ENCODE results near the gene C1orf35.
A peak's percentile ranks its signal among the peaks of the same experiment; 100 is the strongest.
"Not testable (repeated sequence)": the region's sequence is repeated elsewhere in the genome, so short reads cannot be mapped to it uniquely, and the experiment has no call there.

The C1orf35 gene

GRCh38 chr1:228142155-228142691 lies 39.1 kb upstream of the C1orf35 start:
- no peak for DNase-seq

GRCh38 chr1:228141226-228142044 lies 38.3 kb upstream of the C1orf35 start:
- no peak for DNase-seq

- DNase-seq: no peak
These were observed 37.6 kb upstream of the C1orf35 start for GRCh38 chr1:228140724-228141225.

DNA sequence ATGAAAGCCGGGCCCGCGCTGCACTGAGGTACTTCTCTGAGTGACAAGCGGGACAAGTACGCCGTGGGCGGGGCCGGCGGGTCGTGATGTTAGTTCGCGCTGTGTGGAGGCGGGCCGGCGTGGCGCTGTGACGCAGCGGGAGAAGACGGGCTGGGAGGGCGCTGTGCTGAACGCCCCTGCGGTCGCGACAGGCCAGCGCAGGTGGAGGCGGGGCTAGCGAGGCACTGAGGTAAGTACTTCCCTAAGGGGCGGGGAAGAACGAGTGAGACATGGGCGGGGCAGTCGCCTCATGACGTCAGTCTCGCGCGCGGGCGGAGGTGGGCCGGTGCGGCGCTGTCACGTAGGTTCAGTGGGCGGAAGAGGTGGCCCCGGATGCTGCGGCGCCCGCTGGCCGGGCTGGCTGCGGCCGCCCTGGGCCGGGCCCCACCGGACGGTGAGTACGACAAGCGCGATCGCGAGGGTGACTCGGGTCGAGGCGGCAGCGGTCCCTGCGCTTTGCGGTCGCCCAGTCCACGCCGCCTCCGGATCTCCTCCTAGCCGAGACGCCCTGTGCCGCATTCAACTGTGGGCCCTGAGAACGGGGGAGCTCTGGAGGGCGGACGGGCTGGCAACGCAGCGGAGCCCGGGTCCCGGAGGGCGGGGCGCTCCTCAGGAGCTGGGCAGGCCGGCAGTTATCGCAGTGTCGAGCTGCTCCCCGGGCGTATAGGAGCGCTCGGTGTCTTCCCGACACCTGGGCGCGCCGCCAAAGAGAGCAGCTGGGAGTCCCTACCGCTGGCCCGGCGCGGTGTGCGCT lies 37.0 kb upstream of the C1orf35 start, which contains the start of gene GUK1:
TSS of gene GUK1 (plus strand) at position 349 of the 793 bp plus-strand sequence. CDS start at position 373, 24 bp downstream.
- DNase-seq: peak; percentile 99

DNA sequence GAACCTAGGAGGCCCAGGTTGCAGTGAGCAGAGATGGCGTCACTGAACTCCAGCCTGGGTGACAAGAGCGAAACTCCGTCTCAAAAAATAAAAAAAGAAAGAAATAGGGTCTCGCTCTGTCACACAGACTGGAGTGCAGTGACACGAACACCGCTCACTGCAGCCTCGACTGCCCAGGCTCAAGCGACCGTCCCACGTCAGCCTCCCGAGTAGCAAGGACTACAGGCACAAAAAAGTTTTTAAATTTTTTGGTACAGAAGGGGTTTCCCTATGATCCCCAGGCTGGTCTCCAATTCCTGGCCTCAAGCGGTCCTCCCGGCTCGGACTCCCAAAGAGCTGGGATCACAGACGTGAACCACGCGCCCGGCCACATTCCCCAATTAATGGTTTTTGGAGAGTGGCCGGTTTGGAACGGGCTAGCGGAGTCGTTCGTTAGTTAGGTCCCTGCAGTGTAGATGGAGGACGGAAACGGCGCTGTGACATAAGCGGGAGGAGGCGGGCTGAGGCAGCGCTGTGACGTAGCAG lies 36.3 kb upstream of the C1orf35 start:
- no peak for DNase-seq

DNA sequence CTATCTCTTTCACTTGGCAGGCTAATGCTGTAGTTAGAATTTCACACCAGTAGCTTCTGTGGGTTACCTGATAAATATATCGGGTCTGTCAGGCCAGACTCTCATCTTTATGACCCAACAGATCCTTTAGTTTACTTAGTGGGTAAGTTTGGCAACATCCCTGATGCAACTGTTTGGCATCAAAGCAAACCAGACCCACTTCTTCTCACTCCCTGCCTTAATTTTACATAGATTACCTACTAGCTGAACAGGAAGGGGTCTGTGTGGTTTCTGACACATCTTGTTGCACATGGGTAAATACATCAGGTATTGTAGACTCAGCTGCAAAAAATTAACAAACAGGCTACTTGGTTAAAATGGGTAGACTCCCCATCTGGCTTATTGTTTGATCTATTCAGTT lies 33.8 kb upstream of the C1orf35 start:
- no peak for DNase-seq

DNA sequence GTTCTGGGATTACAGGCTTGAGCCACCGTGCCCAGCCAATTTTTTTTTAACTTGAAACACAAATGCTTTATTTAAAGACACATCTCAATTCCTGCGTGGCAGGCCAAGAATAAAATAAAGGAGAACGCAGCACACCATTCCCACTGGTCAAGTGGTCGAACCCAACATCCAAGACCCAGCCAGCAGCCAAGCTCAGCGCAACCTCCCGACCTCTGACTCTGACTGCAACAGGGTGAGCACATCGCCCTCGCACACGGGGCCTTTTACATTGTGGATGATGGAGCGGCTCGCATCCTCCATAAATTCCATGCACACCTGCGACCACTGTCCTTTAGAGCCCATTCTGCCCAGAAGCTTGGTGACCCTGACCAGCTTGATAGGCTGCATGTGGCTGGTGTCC lies 31.5 kb upstream of the C1orf35 start:
- no peak for DNase-seq

DNA sequence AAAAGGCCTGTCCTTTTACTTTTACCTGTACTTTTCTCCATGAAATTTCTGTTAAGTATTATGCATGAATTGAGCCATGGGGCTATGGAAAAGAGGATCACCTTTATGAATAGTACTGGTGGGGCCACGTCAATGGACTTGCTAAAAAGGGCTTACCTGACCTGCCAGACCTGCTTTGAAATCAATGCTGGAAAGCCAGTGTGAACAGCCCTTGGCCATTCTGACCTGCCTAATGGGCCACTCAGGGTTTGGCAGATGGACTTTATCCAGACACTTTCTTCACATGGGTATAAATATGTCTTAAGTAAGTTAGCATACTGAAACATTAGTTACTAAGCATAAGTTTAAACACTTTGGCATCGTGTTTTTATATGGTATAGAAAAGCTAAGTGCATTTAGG lies 28.6 kb upstream of the C1orf35 start:
- no peak for DNase-seq

GRCh38 chr1:228125185-228125584 lies 22.1 kb upstream of the C1orf35 start:
- DNase-seq: no peak

GRCh38 chr1:228123505-228123904 lies 20.4 kb upstream of the C1orf35 start:
- no peak for DNase-seq

- no peak for DNase-seq
These were observed 19.9 kb upstream of the C1orf35 start for GRCh38 chr1:228122921-228123441.

GRCh38 chr1:228120857-228121489 lies 17.8 kb upstream of the C1orf35 start:
- DNase-seq: no peak

DNA sequence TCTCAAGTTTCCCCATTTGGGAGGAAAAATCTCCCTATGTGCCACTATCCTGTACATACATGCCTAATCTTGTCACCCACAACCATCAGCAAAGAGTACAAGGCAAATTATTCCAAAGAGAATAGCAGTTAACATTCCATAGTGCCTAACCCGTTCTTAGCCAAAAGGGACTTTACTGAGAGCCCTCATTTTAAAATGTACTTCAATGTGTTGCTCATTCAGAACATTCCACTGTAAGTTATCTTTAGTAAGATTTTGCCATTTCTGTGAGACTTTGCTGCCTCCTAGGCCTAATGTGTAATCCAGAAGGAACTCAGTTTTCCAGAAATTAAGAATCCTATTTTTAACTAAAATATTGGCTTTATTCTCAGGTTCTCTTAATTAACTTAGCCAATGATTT lies 17.2 kb upstream of the C1orf35 start:
- no peak for DNase-seq

DNA sequence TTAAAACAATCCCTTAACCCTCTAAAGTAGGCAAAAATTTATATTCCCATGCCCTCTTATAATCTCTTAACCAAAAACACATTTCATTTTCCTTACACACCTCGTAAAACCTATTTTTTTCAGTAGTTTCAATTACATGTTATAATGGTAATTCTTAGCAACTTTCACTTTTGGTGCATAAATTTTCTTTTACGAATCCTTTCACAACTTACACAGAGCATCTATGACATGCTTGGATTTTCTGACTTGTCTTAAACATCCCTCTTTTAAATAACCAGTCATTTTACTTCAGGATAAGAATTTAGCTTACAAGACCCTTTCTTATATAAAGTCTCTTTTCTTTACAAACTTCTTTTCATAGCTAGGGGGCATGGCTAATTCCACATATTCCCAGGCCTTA lies 14.9 kb upstream of the C1orf35 start:
- DNase-seq: no peak

GRCh38 chr1:228117335-228117734 lies 14.2 kb upstream of the C1orf35 start:
- DNase-seq: no peak

- no peak for DNase-seq
These were observed 11.7 kb upstream of the C1orf35 start for GRCh38 chr1:228114827-228115226.

- no peak for DNase-seq
These were observed 9.5 kb upstream of the C1orf35 start for GRCh38 chr1:228112617-228113016.

DNA sequence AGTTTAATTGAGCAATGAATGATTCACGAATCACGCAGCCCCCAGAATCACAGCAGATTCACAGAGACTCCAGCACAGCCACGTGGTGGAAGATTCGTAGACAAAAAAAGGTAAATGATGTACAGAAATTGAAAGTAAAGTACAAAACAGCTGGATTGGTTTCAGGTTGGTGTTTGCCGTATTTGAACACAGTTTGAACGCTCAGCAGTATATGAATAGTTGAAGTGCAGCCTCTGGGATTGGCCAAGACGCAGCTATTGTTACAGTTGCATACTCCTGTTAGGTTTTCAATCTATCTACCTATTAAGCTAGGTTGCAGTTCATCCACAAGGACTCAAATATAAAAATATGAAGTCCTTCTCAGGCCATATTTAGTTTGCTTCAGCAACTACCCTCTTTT lies 9.0 kb upstream of the C1orf35 start:
- DNase-seq: no peak

- DNase-seq: not testable (repeated sequence)
These were observed 8.2 kb upstream of the C1orf35 start for GRCh38 chr1:228111315-228111714.

GRCh38 chr1:228110556-228110955 lies 7.4 kb upstream of the C1orf35 start:
- DNase-seq: no peak

- DNase-seq: no peak
These were observed 6.9 kb upstream of the C1orf35 start for GRCh38 chr1:228109962-228110488.
